Fibroblast of peridontal ligament (primary cell): Measurements from ENCODE around the gene SORL1-AS1.

ENCODE experiments used
- DNase-seq: peaks from one replicate; pipeline ENCODE4 v3.0.0-alpha.2; 2010; ENCODE audit errors: extremely low read depth

Gene SORL1-AS1

DNA sequence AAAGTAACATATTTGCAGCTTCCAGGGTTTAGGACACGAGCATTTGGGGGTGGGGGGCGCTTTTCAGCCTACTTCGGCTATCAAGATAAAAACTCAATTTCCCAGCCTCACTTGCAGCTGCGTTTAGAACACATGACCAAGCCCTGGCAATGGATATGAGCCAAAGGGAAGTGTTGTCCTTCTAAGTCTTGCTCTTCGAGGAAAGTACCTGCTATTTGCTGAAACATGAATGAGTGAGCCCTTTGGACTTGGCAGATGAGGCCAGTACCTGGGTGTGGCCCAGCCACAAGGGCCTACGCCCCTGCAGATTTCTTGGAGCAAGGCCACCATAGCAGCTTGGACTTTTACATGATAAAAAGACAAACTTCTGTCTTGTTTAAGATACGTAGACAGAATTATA lies 60.9 kb downstream of the SORL1-AS1 start:
- DNase-seq: no peak

GRCh38 chr11:121389651-121390050 lies 63.1 kb downstream of the SORL1-AS1 start:
- DNase-seq: no peak
